Hematopoietic multipotent progenitor cell treated with erythropoietin and hydrocortisone succinate and interleukin-3 and kit ligand, for 4 days (in vitro differentiated cells): Measurements from ENCODE around the gene NDUFA13.

Source experiments
- DNase-seq: peaks from one replicate; pipeline ENCODE4 v3.0.0-alpha.2; 2015

NDUFA13 gene

GRCh38 chr19:19534556-19535265, 18.7 kb downstream of the NDUFA13 start:
- no peak for DNase-seq

- no peak for DNase-seq
These were observed 19.5 kb downstream of the NDUFA13 start for GRCh38 chr19:19535311-19536191.

GRCh38 chr19:19537075-19538048, 21.3 kb downstream of the NDUFA13 start:
- no peak for DNase-seq

- peak; percentile 58 for DNase-seq
These were observed 22.2 kb downstream of the NDUFA13 start, which contains the start of gene CILP2 for GRCh38 chr19:19538061-19538784. Gene CILP2 (plus strand): TSS chr19:19538265. CDS start chr19:19538350, 85 bp downstream.

GRCh38 chr19:19538785-19539166, 22.8 kb downstream of the NDUFA13 start:
- DNase-seq, result no peak

- no peak for DNase-seq
These were observed 23.7 kb downstream of the NDUFA13 start for GRCh38 chr19:19539698-19540063.

GRCh38 chr19:19540064-19540714, 24.2 kb downstream of the NDUFA13 start:
- peak; percentile 95 for DNase-seq

GRCh38 chr19:19540715-19541515, 24.9 kb downstream of the NDUFA13 start:
- peak; percentile 82 for DNase-seq

GRCh38 chr19:19541616-19542015, 25.6 kb downstream of the NDUFA13 start:
- no peak for DNase-seq

GRCh38 chr19:19542507-19542906, 26.5 kb downstream of the NDUFA13 start:
- peak; percentile 66 for DNase-seq

GRCh38 chr19:19543101-19543500, 27.1 kb downstream of the NDUFA13 start:
- no peak for DNase-seq

GRCh38 chr19:19543640-19544039, 27.6 kb downstream of the NDUFA13 start:
- no peak for DNase-seq

- DNase-seq, result no peak
These were observed 28.4 kb downstream of the NDUFA13 start for GRCh38 chr19:19544257-19544953.

GRCh38 chr19:19544954-19545591, 29.0 kb downstream of the NDUFA13 start:
- no peak for DNase-seq

- no peak for DNase-seq
These were observed 29.7 kb downstream of the NDUFA13 start for GRCh38 chr19:19545707-19546106.

- DNase-seq, result no peak
These were observed 30.7 kb downstream of the NDUFA13 start for GRCh38 chr19:19546751-19547162.

GRCh38 chr19:19547674-19548336, 31.8 kb downstream of the NDUFA13 start:
- DNase-seq, result no peak

GRCh38 chr19:19548915-19549759, 33.1 kb downstream of the NDUFA13 start:
- DNase-seq, result no peak
